Left renal cortex interstitium (tissue), 4 donors: ENCODE data around the gene PCDHGA1. TPM values are rescaled to one million over a fixed set of nuclear protein-coding genes. Genes with fewer than 3 reads are reported as not detected.
"Not testable (repeated sequence)": the region's sequence is repeated elsewhere in the genome, so short reads cannot be mapped to it uniquely, and the experiment has no call there.

ENCODE experiments used
- DNase-seq, 4 donors: peaks; one replicate each; pipeline ENCODE4 v3.0.0-alpha.2; 2013; ENCODE audit warnings: low read depth in 4 of 4, low spot score in 2 of 4, missing footprints in 1 of 4
- polyA plus RNA-seq, 4 donors: library from polyadenylated mRNA; unstranded; fragments of 120-200 nt; gene quantifications; one replicate each; pipeline ENCODE4 v1.2.1, GENCODE V29; 2013; ENCODE audit not compliant: insufficient read length in 4 of 4

PCDHGA1 gene
- polyA plus RNA-seq, 4 donors = 0.93 to 1.0 (median 1.0) TPM

- not testable (repeated sequence) for DNase-seq
Observed at GRCh38 chr5:141375444-141376155, 45.3 kb downstream of the PCDHGA1 start.

- no peak for DNase-seq
Observed at GRCh38 chr5:141382469-141383294, 52.4 kb downstream of the PCDHGA1 start, which contains the start of gene PCDHGA7. Gene PCDHGA7 (plus strand): TSS chr5:141382742. CDS start chr5:141382900, 158 bp downstream.

- DNase-seq = no peak
Observed at GRCh38 chr5:141383345-141383744, 53.0 kb downstream of the PCDHGA1 start.

- DNase-seq = no peak
Observed at GRCh38 chr5:141384471-141385267, 54.4 kb downstream of the PCDHGA1 start.

- DNase-seq = not testable (repeated sequence)
Observed at GRCh38 chr5:141387557-141388311, 57.4 kb downstream of the PCDHGA1 start, which contains the start of gene PCDHGB4. Gene PCDHGB4 (plus strand): TSS chr5:141387698. CDS start chr5:141387885, 187 bp downstream.

- DNase-seq = no peak
Observed at GRCh38 chr5:141388661-141389060, 58.3 kb downstream of the PCDHGA1 start.

- DNase-seq = no peak
Observed at GRCh38 chr5:141389153-141390042, 59.1 kb downstream of the PCDHGA1 start.

- DNase-seq = no peak
Observed at GRCh38 chr5:141392429-141393198, 62.3 kb downstream of the PCDHGA1 start, which contains the start of gene PCDHGA8. Gene PCDHGA8 (plus strand): TSS chr5:141392633. CDS start chr5:141392814, 181 bp downstream.

- no peak for DNase-seq
Observed at GRCh38 chr5:141393267-141393666, 63.0 kb downstream of the PCDHGA1 start.

GRCh38 chr5:141394401-141395187 lies 64.3 kb downstream of the PCDHGA1 start:
- not testable (repeated sequence) for DNase-seq

GRCh38 chr5:141397756-141398551 lies 67.6 kb downstream of the PCDHGA1 start, which contains the start of gene PCDHGB5:
Gene PCDHGB5 (plus strand): TSS chr5:141397947. CDS start chr5:141398128, 181 bp downstream.
- DNase-seq = not testable (repeated sequence)

GRCh38 chr5:141398608-141399007 lies 68.3 kb downstream of the PCDHGA1 start:
- no peak for DNase-seq

- DNase-seq = no peak
Observed at GRCh38 chr5:141399555-141400258, 69.4 kb downstream of the PCDHGA1 start.

GRCh38 chr5:141402553-141403243 lies 72.4 kb downstream of the PCDHGA1 start, which contains the start of gene PCDHGA9:
Gene PCDHGA9 (plus strand): TSS chr5:141402778. CDS start chr5:141402953, 175 bp downstream.
- DNase-seq = no peak

- DNase-seq = no peak
Observed at GRCh38 chr5:141403387-141403786, 73.1 kb downstream of the PCDHGA1 start.
